H9 (cell line): ENCODE data around the gene SMTNL2. TPM values are rescaled to one million over a fixed set of nuclear protein-coding genes. Genes with fewer than 3 reads are reported as not detected.
A peak's percentile ranks its signal among the peaks of the same experiment; 100 is the strongest.

ENCODE experiments used
- DNase-seq: peaks from one replicate; pipeline ENCODE4 v3.0.0-alpha.2; 2017
- H2AFZ ChIP-seq: one replicate; pipeline ENCODE4 v1.6.1; 2013; ENCODE audit warnings: mild to moderate bottlenecking, low read length, control low read depth, moderate library complexity
- H2AK5ac ChIP-seq: 2 replicates; pipeline ENCODE4 v1.6.1; 2013; ENCODE audit warnings: low read length, control low read depth, mixed read lengths; ENCODE audit not compliant: insufficient read length
- H2BK120ac ChIP-seq: one replicate; pipeline ENCODE4 v1.6.1; 2013; ENCODE audit warnings: low read depth, mild to moderate bottlenecking, low read length, control low read depth, inconsistent platforms; ENCODE audit not compliant: poor library complexity, severe bottlenecking
- H2BK12ac ChIP-seq: 2 replicates; pipeline ENCODE4 v1.6.1; 2013; ENCODE audit warnings: low read length, control low read depth, mixed read lengths, low read depth; ENCODE audit not compliant: insufficient read length
- H2BK15ac ChIP-seq: 2 replicates; pipeline ENCODE4 v1.6.1; 2013; ENCODE audit warnings: low read depth, low read length, control low read depth
- H2BK20ac ChIP-seq: one replicate; pipeline ENCODE4 v1.6.1; 2013; ENCODE audit warnings: low read depth, mild to moderate bottlenecking, low read length, control low read depth, inconsistent platforms; ENCODE audit not compliant: poor library complexity, severe bottlenecking
- H2BK5ac ChIP-seq: 2 replicates; pipeline ENCODE4 v1.6.1; 2013; ENCODE audit warnings: low read length, control low read depth, mixed read lengths; ENCODE audit not compliant: insufficient read length
- H3K14ac ChIP-seq: 2 replicates; pipeline ENCODE4 v1.6.1; 2013; ENCODE audit warnings: low read length, control low read depth; ENCODE audit not compliant: insufficient read depth
- H3K18ac ChIP-seq: 2 replicates; pipeline ENCODE4 v1.6.1; 2013; ENCODE audit warnings: low read depth, mild to moderate bottlenecking, mixed read lengths, low read length, control low read depth; ENCODE audit not compliant: insufficient read length
- H3K23ac ChIP-seq: 2 replicates; pipeline ENCODE4 v1.6.1; 2013; ENCODE audit warnings: low read length, control low read depth, mixed read lengths, low read depth; ENCODE audit not compliant: insufficient read length
- H3K23me2 ChIP-seq: 2 replicates; pipeline ENCODE4 v1.6.1; 2013; ENCODE audit warnings: low read depth, mild to moderate bottlenecking, mixed read lengths, low read length, control low read depth; ENCODE audit not compliant: insufficient read length, poor library complexity, severe bottlenecking
- H3K27ac ChIP-seq: 2 replicates; pipeline ENCODE4 v1.5.1; 2013; ENCODE audit warnings: low read length, control low read depth, mixed read lengths, low read depth; ENCODE audit not compliant: insufficient read length
- H3K27me3 ChIP-seq: 2 replicates; pipeline ENCODE4 v1.6.1; 2013; ENCODE audit warnings: low read length, control low read depth, inconsistent platforms; ENCODE audit not compliant: insufficient read depth
- H3K4ac ChIP-seq: 2 replicates; pipeline ENCODE4 v1.6.1; 2013; ENCODE audit warnings: low read depth, mild to moderate bottlenecking, control low read depth, inconsistent platforms, low read length, moderate library complexity
- H3K4me1 ChIP-seq: 2 replicates; pipeline ENCODE4 v1.6.1; 2013; ENCODE audit warnings: low read length, control low read depth, inconsistent platforms; ENCODE audit not compliant: insufficient read depth
- H3K4me2 ChIP-seq: 2 replicates; pipeline ENCODE4 v1.6.1; 2013; ENCODE audit warnings: low read length, control low read depth, mixed read lengths; ENCODE audit not compliant: insufficient read length, insufficient read depth
- H3K56ac ChIP-seq: 2 replicates; pipeline ENCODE4 v1.6.1; 2013; ENCODE audit warnings: low read depth, mild to moderate bottlenecking, mixed read lengths, low read length, control low read depth; ENCODE audit not compliant: insufficient read length
- H3K79me1 ChIP-seq: 2 replicates; pipeline ENCODE4 v1.6.1; 2013; ENCODE audit warnings: low read depth, mild to moderate bottlenecking, moderate library complexity, low read length, control low read depth, inconsistent platforms; ENCODE audit not compliant: insufficient read depth, poor library complexity, severe bottlenecking
- H3K79me2 ChIP-seq: 2 replicates; pipeline ENCODE4 v1.6.1; 2013; ENCODE audit warnings: low read length, control low read depth, inconsistent platforms; ENCODE audit not compliant: insufficient read depth
- H3K9ac ChIP-seq: 2 replicates; pipeline ENCODE4 v1.6.1; 2013; ENCODE audit warnings: low read length, control low read depth, mixed read lengths; ENCODE audit not compliant: insufficient read length; ENCODE audit errors: extremely low read depth
- H3K9me3 ChIP-seq: one replicate; pipeline ENCODE4 v1.6.1; 2013; ENCODE audit warnings: low read depth, low read length, inconsistent platforms; ENCODE audit not compliant: control insufficient read depth
- H3T11ph ChIP-seq: one replicate; pipeline ENCODE4 v1.6.1; 2013; ENCODE audit warnings: mild to moderate bottlenecking, low read length, control low read depth, inconsistent platforms
- H4K20me1 ChIP-seq: one replicate; pipeline ENCODE4 v1.6.1; 2013; ENCODE audit not compliant: control insufficient read depth, insufficient read length, insufficient read depth
- H4K5ac ChIP-seq: 2 replicates; pipeline ENCODE4 v1.6.1; 2013; ENCODE audit warnings: low read depth, mild to moderate bottlenecking, mixed read lengths, low read length, control low read depth; ENCODE audit not compliant: insufficient read length
- H4K8ac ChIP-seq: replicated peaks from 2 replicates; pipeline ENCODE4 v1.6.1; 2013; ENCODE audit warnings: low read length, control low read depth, mixed read lengths, low read depth; ENCODE audit not compliant: insufficient read length
- H4K91ac ChIP-seq: 2 replicates; pipeline ENCODE4 v1.6.1; 2013; ENCODE audit warnings: low read depth, mild to moderate bottlenecking, moderate library complexity, mixed read lengths, low read length, control low read depth; ENCODE audit not compliant: insufficient read length
- H3K27ac Mint-ChIP-seq, 3 experiments: 2 replicates in 2 of 3; 3 replicates in 1 of 3; pipeline ENCODE4 v1.8.0; 2020 to 2021; ENCODE audit warnings: mixed read lengths in 3 of 3, mild to moderate bottlenecking in 1 of 3, moderate library complexity in 1 of 3
- H3K27me3 Mint-ChIP-seq: 2 replicates; pipeline ENCODE4 v1.8.0; 2021; ENCODE audit warnings: low read depth, mild to moderate bottlenecking, moderate library complexity, mixed read lengths
- H3K36me3 Mint-ChIP-seq, 3 experiments: 2 replicates in 2 of 3; 3 replicates in 1 of 3; pipeline ENCODE4 v1.8.0; 2020 to 2021; ENCODE audit warnings: low read depth in 3 of 3, mixed read lengths in 3 of 3; ENCODE audit not compliant: insufficient read depth in 1 of 3
- H3K4me1 Mint-ChIP-seq, 2 experiments: 2 replicates each; pipeline ENCODE4 v1.8.0; 2020; ENCODE audit warnings: mixed read lengths in 2 of 2
- H3K4me3 Mint-ChIP-seq, 2 experiments: 2 replicates in 1 of 2; 3 replicates in 1 of 2; pipeline ENCODE4 v1.8.0; 2020 to 2021; ENCODE audit warnings: mild to moderate bottlenecking in 2 of 2, mixed read lengths in 2 of 2, moderate library complexity in 1 of 2
- H3K9me3 Mint-ChIP-seq, 2 experiments: 2 replicates in 1 of 2; 3 replicates in 1 of 2; pipeline ENCODE4 v1.8.0; 2020; ENCODE audit warnings: mild to moderate bottlenecking in 2 of 2, mixed read lengths in 2 of 2, moderate library complexity in 1 of 2
- CTCF ChIP-seq: fragments of 200-600 bp; sonication (generic); conservative IDR thresholded peaks from 3 replicates; pipeline ENCODE4 v1.8.0; 2021; ENCODE audit warnings: antibody characterized with exemption, mild to moderate bottlenecking
- WGBS: extraction: QIAGEN DNeasy Blood & Tissue Kit; methylation state at CpG from one replicate; pipeline ENCODE4 v1.1.7; 2013; ENCODE audit warnings: missing lambda C conversion rate, low lambda C conversion rate, mixed read lengths; ENCODE audit not compliant: insufficient read length; ENCODE audit errors: extremely low coverage; 5-methylcytosine and 5-hydroxymethylcytosine counted together
- total RNA-seq: library from RNA; stranded (reverse); gene quantifications from 2 replicates; pipeline ENCODE4 v1.2.1, GENCODE V29; 2021

SMTNL2 gene
- total RNA-seq, 1 experiment from 2014 or later, result 0.77 TPM

GRCh38 chr17:4540224-4540651 is 44.1 kb upstream of the SMTNL2 start:
- WGBS, result no CpG with 5 or more reads among the region's 14 CpGs
- H2BK20ac ChIP-seq, result no peak overlapping the region
- no peak overlapping the region for H3K14ac ChIP-seq
- no peak overlapping the region for H3K56ac ChIP-seq
- no peaks in the 10 kb centered on the region; the same call in 1 of the 2 replicates for H3K4me1 ChIP-seq
- peaks cover 21 to 71% (median 49%) of the 10 kb centered on the region in 3 experiments for H3K36me3 Mint-ChIP-seq
- H3K9me3 Mint-ChIP-seq, result no peaks in the 10 kb centered on the region
- H3K4ac ChIP-seq, result no peak overlapping the region
- H3K79me2 ChIP-seq, result no peaks in the 10 kb centered on the region
- no peaks in the 10 kb centered on the region for H3K23me2 ChIP-seq
- peak; percentile 68 for DNase-seq
- no peak overlapping the region for H2AFZ ChIP-seq
- H2AK5ac ChIP-seq, result no peak overlapping the region
- H3K27ac ChIP-seq, result no peak overlapping the region
- H3K4me2 ChIP-seq, result no peak overlapping the region
- no peak overlapping the region for H3T11ph ChIP-seq
- H3K4me3 Mint-ChIP-seq, result no peak overlapping the region
- no peaks in the 10 kb centered on the region for H3K9me3 ChIP-seq
- H3K9ac ChIP-seq, result no peak overlapping the region
- no peak overlapping the region for H4K91ac ChIP-seq
- H2BK120ac ChIP-seq, result no peak overlapping the region
- no peak overlapping the region for H3K18ac ChIP-seq
- no peak overlapping the region for H2BK15ac ChIP-seq
- peaks cover 5% of the 10 kb centered on the region for H4K20me1 ChIP-seq
- TF ChIP-seq CTCF, result peak; percentile 46; the same call in 2 of the 3 replicates
- H3K27me3 ChIP-seq, result no peaks in the 10 kb centered on the region
- no peak overlapping the region for H3K27ac Mint-ChIP-seq
- no peak overlapping the region for H4K5ac ChIP-seq
- peaks cover 5% of the 10 kb centered on the region for H3K27me3 Mint-ChIP-seq
- H4K8ac ChIP-seq, result no peak overlapping the region
- peaks cover 15 to 16% of the 10 kb centered on the region in 2 experiments for H3K4me1 Mint-ChIP-seq
- no peak overlapping the region for H2BK5ac ChIP-seq
- no peak overlapping the region for H3K23ac ChIP-seq
- no peaks in the 10 kb centered on the region for H3K79me1 ChIP-seq
- H2BK12ac ChIP-seq, result no peak overlapping the region
